Measurements from ENCODE around the gene EOLA1.
"Not testable (repeated sequence)": the region's sequence is repeated elsewhere in the genome, so short reads cannot be mapped to it uniquely, and the experiment has no call there.

EOLA1 gene

GRCh38 chrX:149545545-149546543 lies 5.0 kb downstream of the EOLA1 start:
- not testable (repeated sequence) for DNase-seq (ENCODE audit: low read depth in 2 of 2)

- not testable (repeated sequence) for DNase-seq (ENCODE audit: low read depth in 2 of 2)
Observed at GRCh38 chrX:149546962-149547361, 6.2 kb downstream of the EOLA1 start.

DNA sequence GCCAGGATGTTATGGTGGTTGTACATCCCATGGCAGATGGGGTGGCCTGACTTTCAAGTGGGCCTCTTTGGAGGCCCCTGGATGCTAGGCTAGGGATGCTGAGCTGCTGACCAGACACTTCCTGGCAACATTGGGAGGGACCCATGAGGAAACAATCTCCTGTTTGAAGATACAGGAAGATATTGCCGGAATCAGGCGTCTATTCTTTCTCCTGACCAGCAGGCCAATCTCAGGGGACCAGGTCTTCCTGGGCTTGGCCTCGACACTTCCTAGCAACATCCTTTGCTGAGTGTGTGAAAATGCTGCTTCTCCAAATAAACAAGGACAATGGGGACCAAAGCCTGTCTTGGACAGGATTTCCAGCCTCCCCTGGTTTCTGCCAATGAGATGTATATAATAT lies 7.0 kb downstream of the EOLA1 start:
- DNase-seq (ENCODE audit: low read depth in 2 of 2) = not testable (repeated sequence)

- not testable (repeated sequence) for DNase-seq (ENCODE audit: low read depth in 2 of 2)
Observed at GRCh38 chrX:149549701-149550100, 8.9 kb downstream of the EOLA1 start, which contains the start of gene HSFX3. Gene HSFX3, minus strand, starts transcription at chrX:149549924. Its CDS starts 72 bp downstream, at chrX:149549852.

DNA sequence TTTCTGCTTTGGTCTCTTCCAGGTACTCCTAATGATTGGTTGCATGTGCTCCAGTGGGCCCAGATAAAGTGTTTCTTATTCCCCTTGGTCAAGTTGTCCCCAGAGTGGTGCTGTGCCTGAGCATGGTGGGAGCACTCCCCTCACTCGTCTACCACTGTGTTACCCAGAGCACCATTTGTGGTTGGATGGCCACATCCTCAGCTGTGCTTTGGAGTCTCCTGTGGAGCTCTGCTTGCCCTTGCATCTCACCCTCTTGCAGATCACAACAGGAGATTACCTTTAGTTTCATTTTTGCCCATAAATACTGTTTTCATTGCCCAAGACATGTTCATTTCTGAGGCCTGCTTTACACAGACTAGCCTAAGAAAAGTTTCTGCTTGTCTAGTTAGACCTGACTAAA lies 9.6 kb downstream of the EOLA1 start:
- not testable (repeated sequence) for DNase-seq (ENCODE audit: low read depth in 2 of 2)

GRCh38 chrX:149551245-149551938 lies 10.6 kb downstream of the EOLA1 start:
- not testable (repeated sequence) for DNase-seq (ENCODE audit: low read depth in 2 of 2)

DNA sequence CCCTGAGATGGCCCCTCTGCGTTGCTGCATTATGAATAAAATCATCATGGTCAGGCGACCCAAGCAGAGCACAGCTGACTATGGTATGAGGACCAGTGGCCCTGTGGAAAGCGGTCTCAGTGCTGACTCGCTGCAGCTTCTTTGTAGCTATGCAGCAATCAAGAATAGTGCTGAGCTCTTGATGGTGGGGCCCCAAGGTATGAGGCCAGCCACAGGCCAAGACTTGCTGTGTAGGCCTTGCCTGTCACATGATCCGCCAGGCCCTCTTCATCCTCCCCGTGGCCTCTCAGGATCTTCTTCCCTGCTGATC lies 11.1 kb downstream of the EOLA1 start:
- not testable (repeated sequence) for DNase-seq (ENCODE audit: low read depth in 2 of 2)

DNA sequence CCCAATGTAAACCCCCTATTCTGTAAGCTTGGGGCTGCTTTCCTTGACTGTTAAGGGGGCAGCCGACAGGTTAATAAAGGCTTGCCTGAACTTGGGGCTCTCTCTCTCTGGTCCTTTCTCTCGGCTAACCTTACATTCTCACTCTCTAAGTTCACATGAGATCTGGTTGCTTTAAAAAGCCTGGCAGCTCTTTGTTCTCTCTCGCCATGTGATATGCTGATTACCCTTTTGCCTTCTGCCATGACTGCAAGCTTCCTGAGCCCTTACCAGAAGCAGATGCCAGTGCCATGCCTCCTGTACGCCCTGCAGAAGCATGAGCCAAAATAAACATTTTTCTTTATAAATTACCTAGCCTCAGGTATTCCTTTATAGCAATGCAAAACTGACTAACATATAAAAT lies 14.4 kb downstream of the EOLA1 start:
- not testable (repeated sequence) for DNase-seq (ENCODE audit: low read depth in 2 of 2)

GRCh38 chrX:149563359-149563758 lies 22.5 kb downstream of the EOLA1 start:
- no peak for DNase-seq (ENCODE audit: low read depth in 2 of 2)

DNA sequence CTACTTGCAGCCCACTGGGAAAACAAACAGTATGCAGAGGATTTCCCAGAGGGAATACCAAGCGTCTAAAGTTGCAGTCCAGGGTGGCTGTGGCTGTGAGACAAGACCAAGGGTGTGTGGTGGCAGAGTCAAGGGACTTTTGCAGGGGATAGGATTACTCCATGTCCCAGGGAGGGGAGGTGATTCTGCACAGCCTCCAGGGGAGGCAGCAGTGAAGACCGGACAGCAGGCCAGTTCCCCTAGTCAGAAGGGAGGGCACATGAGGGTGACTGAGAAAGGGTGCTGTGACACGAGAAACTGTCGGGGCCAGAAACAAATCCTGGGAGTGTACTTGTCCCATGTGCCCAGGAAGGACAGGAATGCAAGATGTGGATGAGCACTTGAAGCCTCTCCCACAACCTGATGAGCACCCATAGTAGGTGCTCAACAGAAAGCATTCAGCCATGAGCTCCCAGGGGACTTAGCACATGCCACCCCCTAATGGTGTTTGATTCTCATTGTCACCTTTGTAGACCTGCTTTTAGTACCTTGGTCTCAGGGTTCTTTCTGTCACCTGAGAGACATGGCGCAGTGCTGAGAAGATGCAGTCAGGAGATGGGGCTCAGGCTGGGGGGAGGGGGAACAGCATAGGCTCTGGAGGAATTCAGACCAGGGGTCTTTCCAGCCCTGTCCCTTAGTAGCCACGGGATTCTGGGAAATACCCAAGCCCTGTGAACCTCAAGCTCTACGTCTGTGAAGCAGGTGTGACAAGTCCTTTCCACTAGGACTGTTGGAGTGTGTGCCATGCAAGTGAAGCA lies 27.0 kb downstream of the EOLA1 start:
- DNase-seq (ENCODE audit: low read depth in 2 of 2) = no peak

- DNase-seq (ENCODE audit: low read depth in 2 of 2) = no peak
Observed at GRCh38 chrX:149568701-149569296, 28.0 kb downstream of the EOLA1 start.

GRCh38 chrX:149569770-149570169 lies 29.0 kb downstream of the EOLA1 start:
- no peak for DNase-seq (ENCODE audit: low read depth in 2 of 2)

GRCh38 chrX:149570668-149571067 lies 29.9 kb downstream of the EOLA1 start:
- DNase-seq (ENCODE audit: low read depth in 2 of 2) = no peak

DNA sequence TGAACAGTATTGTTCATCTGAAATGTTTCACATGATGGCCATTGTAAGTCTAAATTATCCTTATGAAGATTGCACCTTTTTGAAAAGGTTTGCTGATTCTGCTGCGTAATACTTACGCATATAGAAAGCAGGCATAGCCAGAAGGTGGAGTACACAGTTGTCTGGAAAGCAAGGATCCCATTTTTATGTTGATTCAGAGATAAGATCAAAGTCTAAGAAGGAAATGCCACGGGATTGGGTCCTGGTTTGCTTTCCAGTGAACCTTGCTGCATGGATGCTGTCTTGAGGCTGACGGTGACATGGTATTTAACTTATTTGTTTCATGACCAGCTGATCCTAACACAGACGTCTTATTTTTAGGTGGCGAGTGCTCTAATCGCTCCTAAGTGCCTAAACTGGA lies 31.0 kb downstream of the EOLA1 start:
- DNase-seq (ENCODE audit: low read depth in 2 of 2) = no peak

GRCh38 chrX:149572743-149573142 lies 31.9 kb downstream of the EOLA1 start:
- DNase-seq (ENCODE audit: low read depth in 2 of 2) = no peak

- DNase-seq (ENCODE audit: low read depth in 2 of 2) = not testable (repeated sequence)
Observed at GRCh38 chrX:149573456-149573855, 32.6 kb downstream of the EOLA1 start.

DNA sequence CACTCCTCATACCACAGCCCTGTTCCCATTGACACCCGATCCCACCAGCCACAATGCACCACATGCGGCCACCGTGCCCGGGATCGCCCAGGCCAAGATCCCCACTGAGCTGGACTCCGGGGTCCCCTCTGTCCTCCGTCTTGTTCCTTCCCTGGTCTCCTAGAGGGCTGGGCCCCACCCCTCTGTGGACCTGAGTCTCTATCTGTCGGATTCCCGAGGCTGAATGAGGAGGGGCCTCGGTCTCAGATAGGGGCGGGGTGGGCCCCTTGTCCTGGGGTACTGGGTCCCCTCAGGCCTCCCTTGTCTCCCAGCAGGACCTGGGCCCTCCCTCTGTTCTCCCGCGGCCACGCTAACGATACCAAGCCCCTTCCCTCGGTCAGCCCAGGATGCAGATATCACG lies 44.8 kb downstream of the EOLA1 start:
- DNase-seq (ENCODE audit: low read depth in 2 of 2) = not testable (repeated sequence)

DNA sequence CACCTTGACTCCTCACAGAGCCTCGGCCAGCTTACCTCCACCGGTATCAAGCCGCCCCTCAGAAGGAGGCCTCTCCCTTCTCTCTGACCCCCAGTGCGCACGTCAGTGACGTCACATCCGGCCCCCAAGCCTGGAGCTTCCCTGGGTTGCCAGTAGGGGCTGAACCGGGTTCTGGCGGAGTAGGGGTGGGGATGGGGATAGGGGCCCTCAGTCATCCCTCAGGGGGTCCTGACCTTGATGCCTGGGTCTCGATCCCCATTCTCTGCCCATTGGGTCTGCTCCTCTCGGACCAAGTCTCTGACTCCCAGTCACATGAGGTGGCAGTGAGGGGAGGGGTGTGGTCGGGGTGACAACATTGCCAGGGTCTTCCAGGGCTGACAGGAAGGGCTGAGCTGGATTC lies 46.5 kb downstream of the EOLA1 start, which contains the start of gene MAGEA9B:
MAGEA9B (minus strand) TSS at position 101 of the 400 bp plus-strand sequence. CDS start 4,280 bp downstream, outside the sequence.
- not testable (repeated sequence) for DNase-seq (ENCODE audit: low read depth in 2 of 2)

DNA sequence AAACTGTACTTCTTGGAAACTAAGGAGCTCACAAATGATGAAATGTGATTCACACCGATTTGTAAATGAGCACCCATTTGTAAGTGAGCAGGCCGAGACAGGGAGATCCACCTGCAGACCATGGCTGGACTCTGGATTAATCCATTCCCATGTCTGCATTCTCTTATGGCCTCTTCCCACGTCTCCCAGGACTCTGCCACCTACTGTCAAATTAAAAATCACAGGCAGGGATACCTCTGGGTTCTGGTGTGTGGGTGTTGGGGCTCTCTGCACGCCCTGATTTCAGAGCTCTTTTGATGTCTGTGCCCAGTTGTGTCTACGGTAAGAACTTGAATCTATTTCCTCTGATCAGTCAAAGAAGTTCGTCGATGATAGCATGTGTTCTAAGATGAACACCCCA lies 50.2 kb downstream of the EOLA1 start:
- not testable (repeated sequence) for DNase-seq (ENCODE audit: low read depth in 2 of 2)

DNA sequence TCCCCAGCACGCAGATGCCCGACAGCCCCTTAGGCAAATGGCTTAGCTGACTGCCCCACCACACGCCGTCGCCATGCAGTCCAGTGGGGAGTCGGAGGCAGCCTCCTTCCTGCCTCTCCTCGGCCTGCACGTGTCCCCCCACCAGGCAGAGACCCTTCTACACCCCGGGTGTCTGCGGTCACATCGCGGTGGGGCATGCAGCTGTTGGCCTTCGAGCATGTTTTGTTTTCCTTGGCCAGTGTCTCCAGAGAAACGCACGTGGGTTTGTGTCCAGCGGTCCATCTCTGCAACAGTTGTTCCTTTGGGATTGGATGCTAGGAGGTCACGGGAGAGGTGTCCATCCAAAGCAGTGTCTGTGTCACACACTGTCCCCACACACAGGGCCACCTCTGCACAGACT lies 54.4 kb downstream of the EOLA1 start, which contains the start of gene HSFX2:
HSFX2 (minus strand) TSS at position 101 of the 400 bp plus-strand sequence. CDS start 614 bp downstream, outside the sequence.
- DNase-seq (ENCODE audit: low read depth in 2 of 2) = not testable (repeated sequence)

- DNase-seq (ENCODE audit: low read depth in 2 of 2) = not testable (repeated sequence)
Observed at GRCh38 chrX:149595943-149596342, 55.1 kb downstream of the EOLA1 start.

Data from stimulated activated CD8-positive, alpha-beta memory T cell treated with anti-CD3 and anti-CD28 coated beads, Interleukin-7, amount 100 ng/mL, for 1 hour (primary cell).